ENCODE data around the gene FAM200B.
A peak's percentile ranks its signal among the peaks of the same experiment; 100 is the strongest.

FAM200B gene

DNA sequence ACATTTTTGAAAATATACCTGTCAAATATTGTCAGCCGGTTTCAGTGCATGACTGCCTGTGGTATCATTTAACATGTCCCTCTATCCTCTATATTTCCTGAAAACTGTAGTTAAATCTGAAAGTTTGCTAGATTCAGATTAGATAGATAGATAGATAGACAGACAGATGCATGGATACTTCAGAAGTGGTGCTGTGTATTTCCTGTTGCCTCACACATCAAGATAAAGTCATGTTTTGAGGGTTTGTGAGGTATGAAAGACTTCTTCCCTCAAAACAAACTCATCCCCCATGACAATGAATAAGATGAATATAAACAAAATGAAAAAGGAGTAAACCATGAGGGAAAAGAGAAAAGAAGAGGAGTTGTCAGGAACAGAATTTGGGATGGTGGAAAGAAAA is 15.2 kb downstream of the FAM200B start:
- no peak for DNase-seq
- H4K20me1 ChIP-seq (ENCODE audit: insufficient read depth, low read length) = no peaks in the 10 kb centered on the region
- H3K4me1 ChIP-seq (ENCODE audit: insufficient read depth, low read length) = peaks cover 7% of the 10 kb centered on the region
- H3K27ac ChIP-seq (ENCODE audit: low read length) = no peak overlapping the region
- TF ChIP-seq, protein P1, sequence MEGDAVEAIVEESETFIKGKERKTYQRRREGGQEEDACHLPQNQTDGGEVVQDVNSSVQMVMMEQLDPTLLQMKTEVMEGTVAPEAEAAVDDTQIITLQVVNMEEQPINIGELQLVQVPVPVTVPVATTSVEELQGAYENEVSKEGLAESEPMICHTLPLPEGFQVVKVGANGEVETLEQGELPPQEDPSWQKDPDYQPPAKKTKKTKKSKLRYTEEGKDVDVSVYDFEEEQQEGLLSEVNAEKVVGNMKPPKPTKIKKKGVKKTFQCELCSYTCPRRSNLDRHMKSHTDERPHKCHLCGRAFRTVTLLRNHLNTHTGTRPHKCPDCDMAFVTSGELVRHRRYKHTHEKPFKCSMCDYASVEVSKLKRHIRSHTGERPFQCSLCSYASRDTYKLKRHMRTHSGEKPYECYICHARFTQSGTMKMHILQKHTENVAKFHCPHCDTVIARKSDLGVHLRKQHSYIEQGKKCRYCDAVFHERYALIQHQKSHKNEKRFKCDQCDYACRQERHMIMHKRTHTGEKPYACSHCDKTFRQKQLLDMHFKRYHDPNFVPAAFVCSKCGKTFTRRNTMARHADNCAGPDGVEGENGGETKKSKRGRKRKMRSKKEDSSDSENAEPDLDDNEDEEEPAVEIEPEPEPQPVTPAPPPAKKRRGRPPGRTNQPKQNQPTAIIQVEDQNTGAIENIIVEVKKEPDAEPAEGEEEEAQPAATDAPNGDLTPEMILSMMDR (IDR thresholded peaks at IDR 0.05; ENCODE audit: borderline replicate concordance, extremely low read depth, low read length, poor library complexity, severe bottlenecking) = no peak
- TF ChIP-seq EZH2 (IDR thresholded peaks at IDR 0.05; ENCODE audit: borderline replicate concordance, low read depth, low read length, severe bottlenecking) = no peak
- H3K4me2 ChIP-seq (ENCODE audit: insufficient read depth, low read length) = no peak overlapping the region
- no peaks in the 10 kb centered on the region for H3K36me3 ChIP-seq (ENCODE audit: insufficient read depth, low read length)
- peak; percentile 78; the same call in 2 of the 3 replicates for ATAC-seq (ENCODE audit: insufficient read depth, low read depth)
- no peaks in the 10 kb centered on the region for H3K27me3 ChIP-seq (ENCODE audit: insufficient read depth, low read length, poor library complexity)
- H3K9ac ChIP-seq (ENCODE audit: low read depth, low read length) = no peak overlapping the region
- no peaks in the 10 kb centered on the region for H3K79me2 ChIP-seq (ENCODE audit: insufficient read depth, low read length)
- H2AFZ ChIP-seq (ENCODE audit: low read depth, low read length) = no peak overlapping the region
- no peaks in the 10 kb centered on the region for H3K9me3 ChIP-seq (ENCODE audit: insufficient read depth, low read length, severe bottlenecking)
- H3K4me3 ChIP-seq (ENCODE audit: low read depth in 1 of 2, low read length in 2 of 2) = no peak overlapping the region

DNA sequence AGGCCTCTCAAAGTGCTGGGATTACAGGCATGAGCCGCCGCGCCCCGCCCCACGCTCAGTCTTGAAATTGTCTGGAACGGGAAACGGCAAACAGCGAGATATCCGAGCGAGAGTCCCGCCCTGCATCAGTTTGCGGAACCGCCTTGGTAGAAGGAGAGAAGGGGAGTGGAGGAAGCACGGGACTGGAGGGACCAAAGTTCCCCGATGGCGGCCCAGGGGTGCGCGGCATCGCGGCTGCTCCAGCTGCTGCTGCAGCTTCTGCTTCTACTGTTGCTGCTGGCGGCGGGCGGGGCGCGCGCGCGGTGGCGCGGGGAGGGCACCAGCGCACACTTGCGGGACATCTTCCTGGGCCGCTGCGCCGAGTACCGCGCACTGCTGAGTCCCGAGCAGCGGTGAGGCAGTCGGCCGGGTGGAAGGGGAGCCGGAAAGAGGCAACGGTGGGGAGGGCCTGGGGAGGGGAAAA is 21.3 kb downstream of the FAM200B start, which contains the start of gene BST1:
TSS of gene BST1 (plus strand) at position 125 of the 463 bp plus-strand sequence. CDS start at position 205, 80 bp downstream.
- H3K27ac ChIP-seq (ENCODE audit: low read length) = peak within 1 kb of the TSS; percentile 6; the same call in 1 of the 2 replicates
- H3K36me3 ChIP-seq (ENCODE audit: insufficient read depth, low read length) = no peaks in the 10 kb centered on the region
- DNase-seq = peak; percentile 75
- H3K4me1 ChIP-seq (ENCODE audit: insufficient read depth, low read length) = peaks cover 20% of the 10 kb centered on the region
- H3K4me3 ChIP-seq (ENCODE audit: low read depth in 1 of 2, low read length in 2 of 2) = peak within 1 kb of the TSS; percentile 16 to 68
- peak within 1 kb of the TSS; percentile 60 for H3K9ac ChIP-seq (ENCODE audit: low read depth, low read length)
- H3K79me2 ChIP-seq (ENCODE audit: insufficient read depth, low read length) = no peaks in the 10 kb centered on the region
- peak within 1 kb of the TSS; percentile 84 for H3K4me2 ChIP-seq (ENCODE audit: insufficient read depth, low read length)
- peak; percentile 87 for ATAC-seq (ENCODE audit: insufficient read depth, low read depth)
- H3K9me3 ChIP-seq (ENCODE audit: insufficient read depth, low read length, severe bottlenecking) = no peaks in the 10 kb centered on the region
- peaks cover 11% of the 10 kb centered on the region for H3K27me3 ChIP-seq (ENCODE audit: insufficient read depth, low read length, poor library complexity)
- 0 out of 2 replicates have a peak, but pooled peaks cover 6% of the 10 kb centered on the region for H4K20me1 ChIP-seq (ENCODE audit: insufficient read depth, low read length)
- TF ChIP-seq, protein P1 (IDR thresholded peaks at IDR 0.05; ENCODE audit: borderline replicate concordance, extremely low read depth, low read length, poor library complexity, severe bottlenecking) = no peak
- TF ChIP-seq EZH2 (IDR thresholded peaks at IDR 0.05; ENCODE audit: borderline replicate concordance, low read depth, low read length, severe bottlenecking) = no peak
- peak within 1 kb of the TSS; percentile 69 for H2AFZ ChIP-seq (ENCODE audit: low read depth, low read length)

DNA sequence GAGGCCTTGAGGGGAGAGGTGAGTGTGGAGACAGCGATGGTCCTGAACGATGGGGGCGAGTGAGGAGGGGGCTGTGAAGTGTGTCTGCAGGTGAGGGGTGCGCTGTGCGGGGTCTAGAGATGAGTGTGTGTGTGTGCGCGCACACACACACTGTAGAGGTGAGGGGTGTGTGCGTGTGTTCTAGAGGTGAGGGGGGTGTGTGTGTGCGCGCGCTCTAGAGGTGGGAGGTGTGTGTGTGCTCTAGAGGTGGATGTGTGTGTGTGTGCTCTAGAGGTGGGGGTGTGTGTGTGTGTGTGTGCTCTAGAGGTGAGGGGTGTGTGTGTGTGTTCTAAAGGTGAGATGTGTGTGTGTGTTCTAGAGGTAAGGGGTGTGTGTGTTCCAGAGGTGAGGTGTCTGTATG is 21.8 kb downstream of the FAM200B start:
- peak overlapping the region; percentile 16 to 68; a peak in 3 of 4 replicates for H3K4me3 ChIP-seq (ENCODE audit: low read depth in 1 of 2, low read length in 2 of 2)
- DNase-seq = no peak
- 0 out of 2 replicates have a peak, but pooled peaks cover 6% of the 10 kb centered on the region for H4K20me1 ChIP-seq (ENCODE audit: insufficient read depth, low read length)
- H3K9me3 ChIP-seq (ENCODE audit: insufficient read depth, low read length, severe bottlenecking) = no peaks in the 10 kb centered on the region
- H2AFZ ChIP-seq (ENCODE audit: low read depth, low read length) = peak overlapping the region; percentile 69
- H3K4me2 ChIP-seq (ENCODE audit: insufficient read depth, low read length) = peak overlapping the region; percentile 84
- no peak overlapping the region for H3K27ac ChIP-seq (ENCODE audit: low read length)
- peaks cover 20% of the 10 kb centered on the region for H3K4me1 ChIP-seq (ENCODE audit: insufficient read depth, low read length)
- no peak for TF ChIP-seq EZH2 (IDR thresholded peaks at IDR 0.05; ENCODE audit: borderline replicate concordance, low read depth, low read length, severe bottlenecking)
- TF ChIP-seq, protein P1 (IDR thresholded peaks at IDR 0.05; ENCODE audit: borderline replicate concordance, extremely low read depth, low read length, poor library complexity, severe bottlenecking) = no peak
- H3K79me2 ChIP-seq (ENCODE audit: insufficient read depth, low read length) = no peaks in the 10 kb centered on the region
- H3K9ac ChIP-seq (ENCODE audit: low read depth, low read length) = peak overlapping the region; percentile 60
- no peak for ATAC-seq (ENCODE audit: insufficient read depth, low read depth)
- H3K36me3 ChIP-seq (ENCODE audit: insufficient read depth, low read length) = no peaks in the 10 kb centered on the region
- H3K27me3 ChIP-seq (ENCODE audit: insufficient read depth, low read length, poor library complexity) = peaks cover 11% of the 10 kb centered on the region
